ENCODE data around the gene USP19. TPM values are rescaled to one million over a fixed set of nuclear protein-coding genes. Genes with fewer than 3 reads are reported as not detected.

Gene USP19
- total and polyA plus RNA-seq, 10 of the 15 experiments (the other 5 are each of a cell fraction or from before 2014, with no cell fraction given), result 0.24 to 64.2 (median 33.2) TPM

DNA sequence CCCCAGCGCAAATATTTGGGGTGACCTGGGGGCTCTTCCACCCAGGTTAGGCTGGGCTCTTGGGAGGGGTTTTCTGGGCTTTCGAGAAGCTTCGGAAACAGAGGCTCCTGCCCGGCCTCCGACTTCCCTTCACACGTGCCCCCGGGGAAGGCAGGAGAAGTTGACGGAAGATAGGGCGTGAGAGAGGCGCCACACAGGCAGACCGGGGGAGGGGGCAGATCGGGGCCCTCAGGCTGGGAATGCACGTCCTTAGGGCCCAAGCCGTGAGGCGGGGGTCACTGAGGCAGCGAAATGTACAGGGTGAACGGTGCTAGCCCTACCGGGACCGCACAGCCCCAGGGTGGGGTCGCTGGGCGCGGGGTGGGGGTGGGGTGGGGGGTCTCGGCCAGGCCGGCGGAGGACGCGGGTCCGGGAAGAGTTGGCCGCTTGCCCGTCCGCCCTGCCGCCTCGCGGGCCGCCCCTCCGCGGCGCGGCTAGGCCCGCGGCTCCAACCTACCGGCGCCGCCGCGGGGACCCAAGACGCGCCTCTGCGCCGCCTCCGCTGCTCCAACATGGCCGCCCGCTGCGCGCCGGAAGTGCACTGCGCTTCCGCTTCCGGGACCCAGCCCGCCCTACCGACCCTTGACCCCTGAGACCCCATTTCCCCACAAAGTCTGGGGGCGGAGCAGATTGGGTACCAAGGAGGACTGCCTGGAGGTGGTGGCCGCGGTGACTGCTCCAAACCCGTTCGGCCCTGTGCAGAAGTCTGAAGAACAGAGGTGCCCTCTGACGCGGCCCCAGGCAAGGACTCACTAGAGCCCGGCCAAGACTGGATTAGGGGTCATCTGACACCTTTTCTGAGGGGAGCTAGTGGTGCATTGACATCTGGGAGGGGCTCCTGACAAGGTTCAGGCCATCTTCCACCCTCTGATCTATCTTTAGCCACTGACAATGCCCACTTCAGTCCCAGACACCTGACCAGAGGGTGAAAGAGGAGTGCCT, 45.4 kb upstream of the USP19 start, which contains the start of gene CCDC71 (continued):
- TF ChIP-seq, protein P1, sequence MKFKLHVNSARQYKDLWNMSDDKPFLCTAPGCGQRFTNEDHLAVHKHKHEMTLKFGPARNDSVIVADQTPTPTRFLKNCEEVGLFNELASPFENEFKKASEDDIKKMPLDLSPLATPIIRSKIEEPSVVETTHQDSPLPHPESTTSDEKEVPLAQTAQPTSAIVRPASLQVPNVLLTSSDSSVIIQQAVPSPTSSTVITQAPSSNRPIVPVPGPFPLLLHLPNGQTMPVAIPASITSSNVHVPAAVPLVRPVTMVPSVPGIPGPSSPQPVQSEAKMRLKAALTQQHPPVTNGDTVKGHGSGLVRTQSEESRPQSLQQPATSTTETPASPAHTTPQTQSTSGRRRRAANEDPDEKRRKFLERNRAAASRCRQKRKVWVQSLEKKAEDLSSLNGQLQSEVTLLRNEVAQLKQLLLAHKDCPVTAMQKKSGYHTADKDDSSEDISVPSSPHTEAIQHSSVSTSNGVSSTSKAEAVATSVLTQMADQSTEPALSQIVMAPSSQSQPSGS (IDR thresholded peaks at IDR 0.05; ENCODE audit: low read length), result no peak
- TF ChIP-seq, protein P2, sequence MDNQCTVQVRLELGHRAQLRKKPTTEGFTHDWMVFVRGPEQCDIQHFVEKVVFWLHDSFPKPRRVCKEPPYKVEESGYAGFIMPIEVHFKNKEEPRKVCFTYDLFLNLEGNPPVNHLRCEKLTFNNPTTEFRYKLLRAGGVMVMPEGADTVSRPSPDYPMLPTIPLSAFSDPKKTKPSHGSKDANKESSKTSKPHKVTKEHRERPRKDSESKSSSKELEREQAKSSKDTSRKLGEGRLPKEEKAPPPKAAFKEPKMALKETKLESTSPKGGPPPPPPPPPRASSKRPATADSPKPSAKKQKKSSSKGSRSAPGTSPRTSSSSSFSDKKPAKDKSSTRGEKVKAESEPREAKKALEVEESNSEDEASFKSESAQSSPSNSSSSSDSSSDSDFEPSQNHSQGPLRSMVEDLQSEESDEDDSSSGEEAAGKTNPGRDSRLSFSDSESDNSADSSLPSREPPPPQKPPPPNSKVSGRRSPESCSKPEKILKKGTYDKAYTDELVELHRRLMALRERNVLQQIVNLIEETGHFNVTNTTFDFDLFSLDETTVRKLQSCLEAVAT (IDR thresholded peaks at IDR 0.05), result peak; percentile 78
- TF ChIP-seq RFX5 (IDR thresholded peaks at IDR 0.05; ENCODE audit: low read depth, low read length) (no peak), NRF1 (conservative IDR thresholded peaks at IDR 0.05; ENCODE audit: low read depth, low read length) (0 out of 2 replicates have a peak, but pooled peaks have one; percentile 21), CREB1 (IDR thresholded peaks at IDR 0.05; ENCODE audit: low read depth) (peak; percentile 54; the same call in 1 of the 2 replicates), ZNF217 (IDR thresholded peaks at IDR 0.05) (peak; percentile 89), POLR2A (IDR thresholded peaks at IDR 0.05; ENCODE audit: low read depth, low read length) (peak; percentile 89), SMAD5 (IDR thresholded peaks at IDR 0.05; ENCODE audit: low read depth) (no peak), EGR1 (IDR thresholded peaks at IDR 0.05; ENCODE audit: borderline replicate concordance in 1 of 2, low read depth in 2 of 2, low read length in 2 of 2) (peak; percentile 10 to 82), IKZF2 (IDR thresholded peaks at IDR 0.05) (no peak), BACH1 (IDR thresholded peaks at IDR 0.05; ENCODE audit: borderline replicate concordance) (no peak), ZNF207 (IDR thresholded peaks at IDR 0.05; ENCODE audit: borderline replicate concordance) (0 out of 2 replicates have a peak, but pooled peaks have one; percentile 71), SPI1 (IDR thresholded peaks at IDR 0.05; ENCODE audit: borderline replicate concordance, insufficient read depth, low read depth, low read length) (no peak; the same call in 1 of the 2 replicates), YY1 (IDR thresholded peaks at IDR 0.05; ENCODE audit: low read depth, low read length) (peak; percentile 98), TBL1XR1 (IDR thresholded peaks at IDR 0.05; ENCODE audit: low read depth, low read length) (peak; percentile 63; the same call in 1 of the 2 replicates), SREBF1 (IDR thresholded peaks at IDR 0.05; ENCODE audit: low read length) (peak; percentile 66; the same call in 1 of the 2 replicates), SMARCA5 (IDR thresholded peaks at IDR 0.05) (peak; percentile 99), KLF5 (IDR thresholded peaks at IDR 0.05; ENCODE audit: partially characterized antibody) (peak; percentile 85)
- TF ChIP-seq, protein P3, sequence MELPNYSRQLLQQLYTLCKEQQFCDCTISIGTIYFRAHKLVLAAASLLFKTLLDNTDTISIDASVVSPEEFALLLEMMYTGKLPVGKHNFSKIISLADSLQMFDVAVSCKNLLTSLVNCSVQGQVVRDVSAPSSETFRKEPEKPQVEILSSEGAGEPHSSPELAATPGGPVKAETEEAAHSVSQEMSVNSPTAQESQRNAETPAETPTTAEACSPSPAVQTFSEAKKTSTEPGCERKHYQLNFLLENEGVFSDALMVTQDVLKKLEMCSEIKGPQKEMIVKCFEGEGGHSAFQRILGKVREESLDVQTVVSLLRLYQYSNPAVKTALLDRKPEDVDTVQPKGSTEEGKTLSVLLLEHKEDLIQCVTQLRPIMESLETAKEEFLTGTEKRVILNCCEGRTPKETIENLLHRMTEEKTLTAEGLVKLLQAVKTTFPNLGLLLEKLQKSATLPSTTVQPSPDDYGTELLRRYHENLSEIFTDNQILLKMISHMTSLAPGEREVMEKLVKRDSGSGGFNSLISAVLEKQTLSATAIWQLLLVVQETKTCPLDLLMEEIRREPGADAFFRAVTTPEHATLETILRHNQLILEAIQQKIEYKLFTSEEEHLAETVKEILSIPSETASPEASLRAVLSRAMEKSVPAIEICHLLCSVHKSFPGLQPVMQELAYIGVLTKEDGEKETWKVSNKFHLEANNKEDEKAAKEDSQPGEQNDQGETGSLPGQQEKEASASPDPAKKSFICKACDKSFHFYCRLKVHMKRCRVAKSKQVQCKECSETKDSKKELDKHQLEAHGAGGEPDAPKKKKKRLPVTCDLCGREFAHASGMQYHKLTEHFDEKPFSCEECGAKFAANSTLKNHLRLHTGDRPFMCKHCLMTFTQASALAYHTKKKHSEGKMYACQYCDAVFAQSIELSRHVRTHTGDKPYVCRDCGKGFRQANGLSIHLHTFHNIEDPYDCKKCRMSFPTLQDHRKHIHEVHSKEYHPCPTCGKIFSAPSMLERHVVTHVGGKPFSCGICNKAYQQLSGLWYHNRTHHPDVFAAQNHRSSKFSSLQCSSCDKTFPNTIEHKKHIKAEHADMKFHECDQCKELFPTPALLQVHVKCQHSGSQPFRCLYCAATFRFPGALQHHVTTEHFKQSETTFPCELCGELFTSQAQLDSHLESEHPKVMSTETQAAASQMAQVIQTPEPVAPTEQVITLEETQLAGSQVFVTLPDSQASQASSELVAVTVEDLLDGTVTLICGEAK (IDR thresholded peaks at IDR 0.05; ENCODE audit: borderline replicate concordance), result peak; percentile 94
- TF ChIP-seq, protein P4, sequence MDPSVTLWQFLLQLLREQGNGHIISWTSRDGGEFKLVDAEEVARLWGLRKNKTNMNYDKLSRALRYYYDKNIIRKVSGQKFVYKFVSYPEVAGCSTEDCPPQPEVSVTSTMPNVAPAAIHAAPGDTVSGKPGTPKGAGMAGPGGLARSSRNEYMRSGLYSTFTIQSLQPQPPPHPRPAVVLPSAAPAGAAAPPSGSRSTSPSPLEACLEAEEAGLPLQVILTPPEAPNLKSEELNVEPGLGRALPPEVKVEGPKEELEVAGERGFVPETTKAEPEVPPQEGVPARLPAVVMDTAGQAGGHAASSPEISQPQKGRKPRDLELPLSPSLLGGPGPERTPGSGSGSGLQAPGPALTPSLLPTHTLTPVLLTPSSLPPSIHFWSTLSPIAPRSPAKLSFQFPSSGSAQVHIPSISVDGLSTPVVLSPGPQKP (IDR thresholded peaks at IDR 0.05; ENCODE audit: low read depth, low read length), result peak; percentile 92
- TF ChIP-seq, protein P5, sequence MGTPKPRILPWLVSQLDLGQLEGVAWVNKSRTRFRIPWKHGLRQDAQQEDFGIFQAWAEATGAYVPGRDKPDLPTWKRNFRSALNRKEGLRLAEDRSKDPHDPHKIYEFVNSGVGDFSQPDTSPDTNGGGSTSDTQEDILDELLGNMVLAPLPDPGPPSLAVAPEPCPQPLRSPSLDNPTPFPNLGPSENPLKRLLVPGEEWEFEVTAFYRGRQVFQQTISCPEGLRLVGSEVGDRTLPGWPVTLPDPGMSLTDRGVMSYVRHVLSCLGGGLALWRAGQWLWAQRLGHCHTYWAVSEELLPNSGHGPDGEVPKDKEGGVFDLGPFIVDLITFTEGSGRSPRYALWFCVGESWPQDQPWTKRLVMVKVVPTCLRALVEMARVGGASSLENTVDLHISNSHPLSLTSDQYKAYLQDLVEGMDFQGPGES (IDR thresholded peaks at IDR 0.05), result no peak
